PFSK-1 (cell line): Measurements from ENCODE around the gene CAB39.

Experiments used
- POLR2AphosphoS5 ChIP-seq: IDR thresholded peaks from 2 replicates; pipeline ENCODE4 v1.6.1; 2012; ENCODE audit warnings: low read depth, mild to moderate bottlenecking, control low read depth, low read length, moderate library complexity
- REST ChIP-seq, 2 experiments: IDR thresholded peaks; 2 replicates each; pipeline versions ENCODE4 v1.6.1 to v1.8.0; 2011 to 2012; ENCODE audit warnings: low read depth in 2 of 2, low read length in 2 of 2, control low read depth in 1 of 2, inconsistent platforms in 1 of 2, mild to moderate bottlenecking in 1 of 2, moderate library complexity in 1 of 2; ENCODE audit not compliant: insufficient read depth in 1 of 2
- SIN3A ChIP-seq: IDR thresholded peaks from 2 replicates; pipeline ENCODE4 v1.6.1; 2012; ENCODE audit warnings: mild to moderate bottlenecking, low read length, moderate library complexity, borderline replicate concordance; ENCODE audit not compliant: insufficient read depth

- TF ChIP-seq POLR2AphosphoS5, result no peak
- no peak for TF ChIP-seq REST (IDR thresholded peaks at IDR 0.05; ENCODE audit: insufficient read depth in 1 of 2, low read depth in 2 of 2, low read length in 2 of 2)
- TF ChIP-seq SIN3A, result no peak
These were observed 117.3 kb downstream of the CAB39 start for GRCh38 chr2:230829959-230830358.
